BLaER1 treated with 17β-estradiol and CSF1 and Interleukin-3, amounts not matched to agents 10 nM and 100 nM (cell line): ENCODE data around the gene FAM180B.

Experiments
- H3K27ac ChIP-seq, 11 experiments: shearing (Covaris generic); formaldehyde crosslinking; 2 replicates each; pipeline ENCODE4 v1.8.1; 2022
- H3K27me3 ChIP-seq, 11 experiments: shearing (Covaris generic); formaldehyde crosslinking; 2 replicates each; pipeline ENCODE4 v1.8.1; 2022
- H3K36me3 ChIP-seq, 11 experiments: shearing (Covaris generic); formaldehyde crosslinking; 2 replicates each; pipeline ENCODE4 v1.8.1; 2022
- H3K4me1 ChIP-seq, 10 experiments: shearing (Covaris generic); formaldehyde crosslinking; 2 replicates each; pipeline ENCODE4 v1.8.1; 2022
- H3K4me2 ChIP-seq, 11 experiments: shearing (Covaris generic); formaldehyde crosslinking; 2 replicates each; pipeline ENCODE4 v1.8.1; 2022
- H3K4me3 ChIP-seq, 10 experiments: shearing (Covaris generic); formaldehyde crosslinking; 2 replicates each; pipeline ENCODE4 v1.8.1; 2022
- H3K9ac ChIP-seq, 11 experiments: shearing (Covaris generic); formaldehyde crosslinking; 2 replicates each; pipeline ENCODE4 v1.8.1; 2022
- H3K9me3 ChIP-seq, 11 experiments: shearing (Covaris generic); formaldehyde crosslinking; replicated peaks in 1 of 11; 2 replicates each; pipeline ENCODE4 v1.8.1; 2022
- H4K20me1 ChIP-seq, 11 experiments: shearing (Covaris generic); formaldehyde crosslinking; 2 replicates each; pipeline ENCODE4 v1.8.1; 2022
- Cebpa-rat ChIP-seq, 11 experiments: shearing (Covaris generic); IDR thresholded peaks; 2 replicates each; pipeline ENCODE4 v1.8.1; 2022

Gene FAM180B

DNA sequence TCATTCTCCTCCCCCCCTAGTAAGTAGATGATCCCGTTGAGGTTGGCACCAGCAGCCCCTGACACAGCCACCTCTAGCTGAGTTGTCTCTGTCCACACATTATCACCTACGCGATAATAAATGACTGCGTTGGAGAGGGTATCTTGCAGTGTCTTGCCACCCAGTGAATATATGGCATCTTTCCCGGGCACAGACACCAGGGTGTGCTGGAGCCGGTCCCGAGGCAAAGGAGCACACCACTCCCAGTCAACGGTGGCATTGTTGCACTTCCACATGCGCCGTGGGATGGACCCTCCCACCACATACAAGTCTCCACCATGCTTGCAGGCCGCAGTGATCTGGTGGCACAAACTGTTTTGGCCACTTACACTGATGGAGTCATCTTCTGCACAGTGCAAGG lies 13.2 kb upstream of the FAM180B start:
- peaks cover 19 to 33% (median 22%) of the 10 kb centered on the region in 10 experiments for H3K4me1 ChIP-seq
- no peaks in the 10 kb centered on the region for H3K27me3 ChIP-seq
- no peaks in the 10 kb centered on the region for H3K9me3 ChIP-seq
- no peak for TF ChIP-seq Cebpa-rat (IDR thresholded peaks at IDR 0.05)
- H3K4me3 ChIP-seq = no peak overlapping the region
- H4K20me1 ChIP-seq = peaks cover 21 to 65% (median 46%) of the 10 kb centered on the region in 11 experiments; a peak in 19 of 22 replicates
- H3K4me2 ChIP-seq = no peak overlapping the region
- H3K27ac ChIP-seq = no peak overlapping the region
- no peak overlapping the region for H3K9ac ChIP-seq
- peaks cover 75 to 97% (median 93%) of the 10 kb centered on the region in 11 experiments for H3K36me3 ChIP-seq

DNA sequence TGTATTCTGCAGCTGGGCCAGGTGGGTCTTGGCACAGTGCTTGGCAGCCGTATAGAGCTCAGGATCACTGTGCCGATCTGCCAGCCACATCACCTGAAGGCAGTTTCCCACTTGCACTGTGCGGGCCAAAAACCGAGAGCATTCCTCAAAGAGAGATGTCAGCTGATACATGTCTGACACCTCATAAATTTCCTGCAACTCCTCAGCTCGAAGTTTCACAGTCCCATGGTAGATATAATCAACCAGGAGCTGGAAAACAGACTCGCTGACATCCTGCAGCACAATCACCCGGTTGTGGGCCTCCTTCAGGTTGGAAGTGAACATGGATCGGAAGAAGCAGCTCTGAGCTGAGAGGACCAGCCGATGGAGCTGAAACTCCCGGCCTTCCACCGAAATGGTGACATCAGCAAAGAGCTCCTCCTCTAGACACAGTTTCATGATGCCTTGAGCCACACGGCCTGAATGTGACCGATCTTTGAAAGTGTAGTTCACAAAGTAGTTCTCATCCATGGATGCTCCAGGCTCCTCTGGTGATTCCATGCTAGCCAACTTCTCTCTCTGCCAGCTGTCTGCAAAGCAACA lies 8.9 kb upstream of the FAM180B start:
- no peaks in the 10 kb centered on the region for H3K27me3 ChIP-seq
- peak overlapping the region; percentile 86 to 100 (median 95) for H3K4me3 ChIP-seq
- peak overlapping the region in 2 of 11 experiments; percentile 88 to 94; a peak in 3 of 22 replicates for H3K27ac ChIP-seq
- TF ChIP-seq Cebpa-rat (IDR thresholded peaks at IDR 0.05) = no peak
- H3K9ac ChIP-seq = peak overlapping the region; percentile 91 to 98 (median 94); a peak in 20 of 22 replicates
- H4K20me1 ChIP-seq = peaks cover 11 to 57% (median 17%) of the 10 kb centered on the region in 11 experiments; a peak in 17 of 22 replicates
- peaks cover 64 to 79% (median 76%) of the 10 kb centered on the region in 11 experiments for H3K36me3 ChIP-seq
- H3K4me2 ChIP-seq = peak overlapping the region; percentile 75 to 99 (median 94)
- peaks cover 32 to 36% (median 34%) of the 10 kb centered on the region in 10 experiments for H3K4me1 ChIP-seq
- no peaks in the 10 kb centered on the region for H3K9me3 ChIP-seq

DNA sequence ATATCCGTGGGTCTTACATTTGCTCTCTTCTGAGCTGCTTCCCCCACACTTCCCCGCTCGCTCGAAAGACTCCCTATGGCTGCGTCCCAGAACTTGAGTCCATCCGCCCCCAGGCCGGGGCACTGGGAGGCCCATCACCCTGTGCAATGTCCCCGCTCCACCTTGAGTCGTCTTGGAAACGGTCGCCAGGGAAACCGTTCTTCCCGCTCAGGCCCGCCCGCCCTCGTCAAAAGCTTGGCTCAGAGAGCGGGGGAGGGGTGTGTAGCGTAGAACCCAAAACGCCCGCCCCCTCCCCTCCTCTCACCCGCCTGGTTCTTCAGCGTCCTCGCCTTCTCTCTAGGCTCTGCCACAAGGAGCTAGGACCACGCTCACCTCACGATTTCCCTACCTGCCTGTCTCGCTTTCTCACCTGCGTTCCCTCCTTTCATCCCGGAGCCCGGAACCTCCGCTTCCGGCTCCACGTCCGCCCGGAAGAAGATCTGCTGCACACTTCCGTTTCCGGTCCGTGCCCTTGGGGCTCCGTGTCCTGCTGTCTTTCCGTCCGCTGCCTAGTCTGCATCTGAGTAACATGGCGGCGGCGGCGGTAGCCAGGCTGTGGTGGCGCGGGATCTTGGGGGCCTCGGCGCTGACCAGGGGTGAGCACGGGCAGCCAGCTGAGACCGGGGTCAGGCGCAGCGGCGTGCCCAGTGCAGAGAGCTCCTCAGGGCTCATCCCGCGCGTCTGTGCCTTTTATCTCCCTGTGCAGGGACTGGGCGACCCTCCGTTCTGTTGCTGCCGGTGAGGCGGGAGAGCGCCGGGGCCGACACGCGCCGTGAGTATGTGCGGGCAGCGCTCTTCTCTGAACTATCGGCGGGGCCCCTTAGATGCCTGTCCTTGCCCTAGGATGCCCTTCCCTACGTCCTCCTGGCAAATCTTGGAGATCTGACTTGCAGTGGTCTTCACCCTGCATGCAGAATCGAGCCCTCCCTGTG lies 7.7 kb upstream of the FAM180B start, which contains the start of the genes KBTBD4 and NDUFS3:
KBTBD4 (minus strand) TSS at position 447 of the 971 bp plus-strand sequence; CDS start at position 428, 19 bp downstream.
NDUFS3 (plus strand) TSS at position 551 of the 971 bp plus-strand sequence; CDS start at position 569, 18 bp downstream.
- Histone ChIP-seq H3K4me1 (peaks cover 32 to 36% (median 34%) of the 10 kb centered on the region in 10 experiments), H3K27ac (peak within 1 kb of the TSS; percentile 85 to 95 (median 90)), H3K27me3 (no peaks in the 10 kb centered on the region), H3K4me3 (peak within 1 kb of the TSS; percentile 86 to 100 (median 95)), H3K36me3 (peaks cover 64 to 79% (median 76%) of the 10 kb centered on the region in 11 experiments), H4K20me1 (peaks cover 0 to 57% (median 11%) of the 10 kb centered on the region in 11 experiments; a peak in 13 of 22 replicates), H3K9me3 (no peaks in the 10 kb centered on the region), H3K9ac (peak within 1 kb of the TSS; percentile 91 to 98 (median 94)), H3K4me2 (peak within 1 kb of the TSS; percentile 90 to 99 (median 96))
- no peak for TF ChIP-seq Cebpa-rat (IDR thresholded peaks at IDR 0.05)

DNA sequence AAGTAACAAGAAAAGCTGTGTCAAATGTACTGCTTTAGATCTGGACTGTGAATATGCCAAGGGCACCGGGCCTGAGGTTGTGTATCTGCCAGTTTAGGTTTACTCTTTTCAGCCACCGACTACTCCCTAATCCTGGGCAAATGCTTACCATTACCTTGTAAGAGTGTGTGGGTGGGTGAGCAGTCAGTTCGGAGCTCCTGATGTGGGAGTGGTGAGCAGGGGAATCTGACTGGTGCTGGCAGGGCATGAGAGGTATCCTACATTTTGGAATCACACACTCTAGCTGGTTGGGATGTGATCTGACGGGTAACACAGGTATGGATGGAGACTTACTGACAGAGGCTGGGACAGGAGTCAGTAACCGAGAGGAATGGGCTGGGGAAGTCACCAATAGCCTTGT lies 2.6 kb upstream of the FAM180B start:
- peaks cover 52 to 70% (median 62%) of the 10 kb centered on the region in 11 experiments for H3K36me3 ChIP-seq
- no peaks in the 10 kb centered on the region for H3K9me3 ChIP-seq
- H3K4me1 ChIP-seq = peaks cover 24 to 35% (median 27%) of the 10 kb centered on the region in 10 experiments
- H3K27ac ChIP-seq = no peak overlapping the region
- no peaks in the 10 kb centered on the region for H3K27me3 ChIP-seq
- no peak overlapping the region for H3K4me3 ChIP-seq
- no peak for TF ChIP-seq Cebpa-rat (IDR thresholded peaks at IDR 0.05)
- H3K4me2 ChIP-seq = no peak overlapping the region
- H4K20me1 ChIP-seq = peaks cover 0 to 52% (median 13%) of the 10 kb centered on the region in 11 experiments; a peak in 11 of 22 replicates
- no peak overlapping the region for H3K9ac ChIP-seq

DNA sequence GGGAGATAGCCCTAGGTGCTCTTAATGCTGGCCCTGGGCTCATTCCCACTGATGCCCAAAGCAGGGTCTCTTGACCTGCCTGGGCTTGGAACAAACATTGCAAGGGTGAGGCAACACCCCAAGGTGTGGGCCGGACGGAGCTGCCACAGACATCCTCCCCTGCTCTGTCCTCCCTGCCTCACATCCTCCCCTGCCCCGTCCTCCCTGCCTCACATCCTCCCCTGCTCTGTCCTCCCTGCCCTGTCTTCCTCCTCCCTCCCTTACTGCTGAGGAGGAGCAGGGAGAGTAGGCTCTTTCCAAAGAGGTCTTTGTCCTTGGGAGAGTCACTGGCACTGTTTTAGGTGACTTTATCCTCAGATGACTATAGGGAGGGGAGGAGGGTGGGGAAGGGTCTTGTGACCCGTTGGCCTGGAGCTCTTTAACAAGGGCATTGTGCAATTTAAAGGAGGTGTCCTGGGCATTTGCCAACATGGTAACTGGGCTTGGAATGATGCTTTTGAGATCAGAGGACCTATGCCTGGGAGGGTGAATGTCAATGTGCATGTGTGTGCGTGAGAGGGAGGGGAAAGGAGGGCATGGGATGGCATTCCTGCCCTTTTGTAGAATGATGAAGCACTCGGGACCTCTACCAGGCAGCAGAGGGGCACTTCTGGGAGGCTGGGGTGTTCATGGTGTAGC lies 700 bp downstream of the FAM180B start:
- Histone ChIP-seq H3K27ac (peak overlapping the region in 8 of 11 experiments; percentile 13 to 49 (median 30); a peak in 6 of 22 replicates), H3K4me2 (peak overlapping the region; percentile 4 to 83 (median 41); a peak in 17 of 22 replicates), H3K27me3 (peaks cover 4 to 11% (median 7%) of the 10 kb centered on the region in 11 experiments), H3K4me1 (peaks cover 26 to 35% (median 32%) of the 10 kb centered on the region in 10 experiments), H4K20me1 (peaks cover 0 to 28% (median 13%) of the 10 kb centered on the region in 11 experiments; a peak in 11 of 22 replicates), H3K4me3 (no peak overlapping the region), H3K9me3 (peaks cover 0 to 7% (median 0%) of the 10 kb centered on the region in 11 experiments; a peak in 2 of 22 replicates), H3K36me3 (peaks cover 32 to 57% (median 43%) of the 10 kb centered on the region in 11 experiments), H3K9ac (no peak overlapping the region)
- no peak for TF ChIP-seq Cebpa-rat (IDR thresholded peaks at IDR 0.05)

DNA sequence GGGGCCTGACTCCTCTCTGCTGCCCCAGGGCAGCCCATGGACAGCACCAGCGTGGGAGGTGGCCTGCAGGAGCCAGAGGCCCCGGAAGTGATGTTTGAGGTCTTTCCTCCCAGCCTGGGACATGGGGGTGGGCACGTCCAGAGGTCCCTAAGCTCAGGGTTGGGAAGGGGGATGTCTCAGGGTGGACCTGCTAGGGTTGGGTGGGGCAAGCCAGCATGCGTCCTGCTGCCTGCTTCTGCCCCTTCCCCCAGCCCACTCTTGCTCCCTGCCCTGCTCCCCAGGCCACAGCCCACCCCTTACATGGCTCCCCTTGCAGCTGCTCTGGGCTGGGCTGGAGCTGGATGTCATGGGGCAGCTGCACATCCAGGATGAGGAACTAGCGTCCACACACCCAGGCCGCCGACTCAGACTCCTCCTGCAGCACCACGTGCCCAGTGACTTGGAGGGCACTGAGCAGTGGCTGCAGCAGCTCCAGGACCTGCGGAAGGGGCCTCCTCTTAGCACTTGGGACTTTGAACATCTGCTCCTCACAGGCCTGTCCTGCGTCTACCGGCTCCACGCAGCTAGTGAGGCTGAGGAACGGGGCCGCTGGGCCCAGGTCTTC lies 1.3 kb downstream of the FAM180B start:
- Histone ChIP-seq H3K9ac (peak overlapping the region in 2 of 11 experiments; percentile 15 to 33; a peak in 1 of 22 replicates), H3K4me1 (peaks cover 32 to 41% (median 38%) of the 10 kb centered on the region in 10 experiments), H3K36me3 (peaks cover 25 to 51% (median 37%) of the 10 kb centered on the region in 11 experiments), H3K4me3 (no peak overlapping the region), H3K27me3 (peaks cover 10 to 17% (median 14%) of the 10 kb centered on the region in 11 experiments), H3K9me3 (peaks cover 0 to 7% (median 0%) of the 10 kb centered on the region in 11 experiments; a peak in 2 of 22 replicates), H3K27ac (peak overlapping the region in 8 of 11 experiments; percentile 13 to 49 (median 30); a peak in 7 of 22 replicates), H3K4me2 (peak overlapping the region; percentile 4 to 83 (median 41); a peak in 18 of 22 replicates), H4K20me1 (peaks cover 0 to 22% (median 12%) of the 10 kb centered on the region in 11 experiments; a peak in 11 of 22 replicates)
- no peak for TF ChIP-seq Cebpa-rat (IDR thresholded peaks at IDR 0.05)

DNA sequence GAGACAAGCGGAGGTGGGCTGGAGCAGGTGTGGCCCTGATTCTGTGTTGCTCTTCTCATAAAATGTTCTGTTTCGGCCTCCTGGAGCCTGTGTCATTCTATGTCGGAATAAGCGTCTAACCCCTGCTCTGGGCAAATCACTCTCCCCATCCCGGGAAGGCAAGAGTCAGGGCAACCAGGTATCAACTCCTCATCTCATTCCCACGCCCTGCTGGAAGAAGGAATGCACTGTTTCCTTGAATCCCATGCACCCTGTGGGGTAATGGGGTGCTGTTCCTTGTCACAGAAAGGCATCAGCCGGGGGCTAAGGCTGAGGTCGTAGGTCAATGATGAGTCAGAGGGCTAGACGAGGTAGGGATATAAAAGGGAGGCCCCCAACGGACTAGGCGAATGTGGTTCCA lies 2.6 kb downstream of the FAM180B start:
- Histone ChIP-seq H3K4me1 (peaks cover 41 to 54% (median 51%) of the 10 kb centered on the region in 10 experiments), H3K9ac (no peak overlapping the region), H3K4me3 (no peak overlapping the region), H3K9me3 (peaks cover 0 to 7% (median 0%) of the 10 kb centered on the region in 11 experiments; a peak in 2 of 22 replicates), H3K4me2 (no peak overlapping the region), H3K36me3 (peaks cover 12 to 38% (median 24%) of the 10 kb centered on the region in 11 experiments), H3K27me3 (peaks cover 23 to 30% (median 27%) of the 10 kb centered on the region in 11 experiments), H4K20me1 (peaks cover 0 to 18% (median 7%) of the 10 kb centered on the region in 11 experiments; a peak in 9 of 22 replicates), H3K27ac (no peak overlapping the region)
- no peak for TF ChIP-seq Cebpa-rat (IDR thresholded peaks at IDR 0.05)
